Stimulated activated naive CD8-positive, alpha-beta T cell treated with anti-CD3 and anti-CD28 coated beads, Interleukin-15, amount 100 ng/mL, for 72 hours (primary cell): Measurements from ENCODE around the gene DGKH.

Experiments
- ATAC-seq: fragments of 150-1000 bp; cut with Tn5 transposase; 2 replicates; pipeline ENCODE4 v1.10.0; 2021; ENCODE audit warnings: mild to moderate bottlenecking, moderate library complexity
- DNase-seq, 2 donors: peaks; one replicate each; pipeline ENCODE4 v3.0.0; 2021 to 2022
- H3K27ac Mint-ChIP-seq, 2 donors: one replicate each; pipeline ENCODE4 v1.8.0; 2022; ENCODE audit warnings: mild to moderate bottlenecking in 2 of 2, mixed read lengths in 2 of 2, moderate library complexity in 2 of 2
- H3K27me3 Mint-ChIP-seq: one replicate; pipeline ENCODE4 v1.8.0; 2022; ENCODE audit warnings: mixed read lengths
- H3K4me1 Mint-ChIP-seq: one replicate; pipeline ENCODE4 v1.8.0; 2022; ENCODE audit warnings: mild to moderate bottlenecking, mixed read lengths
- H3K4me3 Mint-ChIP-seq, 2 donors: one replicate each; pipeline ENCODE4 v1.8.0; 2022; ENCODE audit warnings: mild to moderate bottlenecking in 2 of 2, mixed read lengths in 2 of 2, moderate library complexity in 1 of 2
- H3K9me3 Mint-ChIP-seq, 2 donors: one replicate each; pipeline ENCODE4 v1.8.0; 2022; ENCODE audit warnings: mixed read lengths in 2 of 2

Gene DGKH

DNA sequence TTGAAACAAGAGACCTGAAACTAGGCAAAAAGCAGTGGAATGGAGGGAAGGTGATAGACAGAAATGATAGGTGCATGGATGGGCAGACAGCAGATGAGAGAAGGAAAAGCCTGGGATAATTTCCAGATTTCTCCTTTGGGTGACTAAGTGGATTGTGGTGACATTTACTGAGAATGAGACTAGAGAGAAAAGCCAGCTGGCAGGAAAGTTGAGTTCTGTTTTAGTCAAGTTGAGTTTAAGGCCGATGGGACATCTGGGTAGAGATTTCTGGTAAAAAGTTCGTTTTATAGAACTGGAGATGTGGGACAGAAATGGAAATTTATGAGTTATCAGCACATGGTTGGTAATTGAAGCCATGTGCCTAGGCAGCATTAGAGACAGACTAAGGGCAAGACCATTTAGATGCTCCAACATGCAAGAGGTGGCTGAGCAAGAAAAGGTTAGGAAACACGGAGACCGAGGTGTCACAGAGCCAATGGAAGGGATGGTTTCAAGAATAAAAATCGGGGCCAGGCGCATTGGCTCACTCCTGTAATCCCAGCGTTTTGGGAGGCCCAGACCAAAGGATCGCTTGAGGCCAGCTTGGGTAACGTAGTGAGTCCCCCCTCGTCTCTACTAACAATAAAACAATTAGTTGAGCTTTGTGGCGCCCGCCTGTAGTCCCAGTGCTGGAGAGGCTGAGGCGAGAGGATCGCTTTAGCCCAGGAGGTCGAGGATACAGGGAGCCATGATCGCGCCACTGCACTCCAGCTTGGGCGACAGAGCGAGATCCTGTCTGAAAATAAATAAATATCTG, 9.6 kb upstream of the DGKH start:
- Mint-ChIP-seq H3K9me3 (peaks cover 15 to 16% of the 10 kb centered on the region in 2 donors), H3K4me3 (peak overlapping the region; percentile 86 to 90), H3K27me3 (no peaks in the 10 kb centered on the region), H3K4me1 (peaks cover 26% of the 10 kb centered on the region), H3K27ac (no peak overlapping the region)
- DNase-seq (no peak), ATAC-seq (no peak)

- peaks cover 15 to 16% of the 10 kb centered on the region in 2 donors for H3K9me3 Mint-ChIP-seq
- H3K27ac Mint-ChIP-seq, result peak overlapping the region; percentile 38 to 94
- DNase-seq (peak in 1 of 2 donors; percentile 13), ATAC-seq (peak; percentile 22)
- H3K27me3 Mint-ChIP-seq, result no peaks in the 10 kb centered on the region
- H3K4me3 Mint-ChIP-seq, result peak overlapping the region; percentile 86 to 90
- H3K4me1 Mint-ChIP-seq, result peaks cover 26% of the 10 kb centered on the region
Measured at GRCh38 chr13:42039457-42039945, 8.9 kb upstream of the DGKH start.

GRCh38 chr13:42039946-42040729, 8.3 kb upstream of the DGKH start:
- Mint-ChIP-seq H3K9me3 (peaks cover 10 to 12% of the 10 kb centered on the region in 2 donors), H3K27me3 (no peaks in the 10 kb centered on the region), H3K27ac (peak overlapping the region; percentile 38 to 94), H3K4me1 (peaks cover 26% of the 10 kb centered on the region), H3K4me3 (peak overlapping the region; percentile 86 to 90)
- peak; percentile 84 for ATAC-seq
- DNase-seq, result peak; percentile 82 to 83

DNA sequence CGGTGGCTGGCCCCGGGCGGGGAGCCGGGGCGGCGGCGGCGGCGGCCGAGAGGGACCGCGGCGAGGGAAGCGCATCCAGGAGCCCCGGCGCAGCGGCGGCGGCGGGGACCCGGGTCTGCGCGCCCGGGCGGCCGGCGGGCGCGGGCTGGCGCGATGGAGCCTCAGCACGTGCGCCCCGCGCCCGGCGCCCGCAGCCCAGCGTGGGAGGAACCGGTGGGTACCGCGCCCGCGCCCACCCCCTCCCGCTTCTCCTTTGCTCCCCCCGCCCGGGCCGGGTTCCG, 7.8 kb upstream of the DGKH start:
- peaks cover 7% of the 10 kb centered on the region in 2 donors for H3K9me3 Mint-ChIP-seq
- peaks cover 26% of the 10 kb centered on the region for H3K4me1 Mint-ChIP-seq
- H3K27me3 Mint-ChIP-seq, result no peaks in the 10 kb centered on the region
- peak overlapping the region; percentile 79 to 90 for H3K4me3 Mint-ChIP-seq
- ATAC-seq, result no peak
- H3K27ac Mint-ChIP-seq, result no peak overlapping the region
- DNase-seq, result no peak

- peak; percentile 45 to 54 for DNase-seq
- Mint-ChIP-seq H3K4me3 (peak overlapping the region; percentile 79 to 90), H3K4me1 (peaks cover 29% of the 10 kb centered on the region), H3K27ac (peak overlapping the region; percentile 47 to 88), H3K9me3 (peaks cover 2 to 3% of the 10 kb centered on the region in 2 donors), H3K27me3 (no peaks in the 10 kb centered on the region)
- peak; percentile 44 for ATAC-seq
Measured at GRCh38 chr13:42041011-42041683, 7.3 kb upstream of the DGKH start.

DNA sequence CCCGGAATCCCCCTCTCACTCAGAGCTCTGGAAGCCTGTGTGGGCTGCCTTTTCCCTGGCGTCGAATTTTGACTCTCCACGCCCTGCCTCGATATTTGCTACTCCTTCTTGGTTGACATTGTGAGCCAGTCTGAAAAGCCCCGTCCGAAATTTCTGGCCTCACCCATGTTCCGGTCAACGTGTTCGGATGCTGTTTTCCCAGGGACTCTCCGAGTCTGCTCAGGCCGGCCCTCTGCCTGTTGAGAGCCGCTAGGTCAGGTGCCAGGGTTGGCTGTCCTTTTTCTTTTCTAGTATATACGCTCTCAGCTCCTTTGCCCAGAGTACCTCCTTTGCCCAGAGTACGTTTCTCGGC, 6.8 kb upstream of the DGKH start:
- Mint-ChIP-seq H3K27me3 (no peaks in the 10 kb centered on the region), H3K4me3 (peak overlapping the region; percentile 79 to 90), H3K4me1 (peaks cover 31% of the 10 kb centered on the region), H3K9me3 (no peaks in the 10 kb centered on the region), H3K27ac (peak overlapping the region in 1 of 2 donors; percentile 88)
- no peak for DNase-seq
- ATAC-seq, result no peak

DNA sequence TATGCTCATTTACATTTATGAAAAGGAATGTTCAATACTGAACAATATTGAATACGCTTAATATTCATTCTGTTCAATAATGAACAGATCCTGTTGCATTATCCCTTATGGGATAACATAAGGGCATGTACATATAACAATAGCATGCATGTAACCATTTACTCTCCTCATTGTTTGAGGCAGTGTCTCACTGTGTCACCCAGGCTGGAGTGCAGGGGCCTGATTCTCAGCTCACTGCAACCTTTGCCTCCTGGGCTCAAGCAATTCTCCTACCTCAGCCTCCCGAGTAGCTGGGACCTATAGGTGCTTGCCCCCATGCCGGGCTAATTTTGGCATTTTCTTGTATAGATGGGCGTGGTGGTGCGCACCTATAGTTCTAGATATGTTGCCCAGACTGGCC, 4.8 kb upstream of the DGKH start:
- Mint-ChIP-seq H3K4me1 (peaks cover 40% of the 10 kb centered on the region), H3K27ac (no peak overlapping the region), H3K27me3 (no peaks in the 10 kb centered on the region), H3K4me3 (no peak overlapping the region), H3K9me3 (no peaks in the 10 kb centered on the region)
- DNase-seq (no peak), ATAC-seq (no peak)

- ATAC-seq (no peak), DNase-seq (no peak)
- H3K4me1 Mint-ChIP-seq, result peaks cover 35% of the 10 kb centered on the region
- no peak overlapping the region for H3K27ac Mint-ChIP-seq
- H3K9me3 Mint-ChIP-seq, result no peaks in the 10 kb centered on the region
- no peak overlapping the region for H3K4me3 Mint-ChIP-seq
- no peaks in the 10 kb centered on the region for H3K27me3 Mint-ChIP-seq
Measured at GRCh38 chr13:42046448-42046847, 2.0 kb upstream of the DGKH start.

GRCh38 chr13:42047561-42048341, 697 bp upstream of the DGKH start:
- peaks cover 34% of the 10 kb centered on the region for H3K4me1 Mint-ChIP-seq
- H3K4me3 Mint-ChIP-seq, result peak overlapping the region; percentile 93 to 95
- ATAC-seq, result peak; percentile 71
- H3K27ac Mint-ChIP-seq, result peak overlapping the region; percentile 1 to 91
- no peaks in the 10 kb centered on the region for H3K27me3 Mint-ChIP-seq
- no peaks in the 10 kb centered on the region for H3K9me3 Mint-ChIP-seq
- peak; percentile 29 to 52 for DNase-seq

DNA sequence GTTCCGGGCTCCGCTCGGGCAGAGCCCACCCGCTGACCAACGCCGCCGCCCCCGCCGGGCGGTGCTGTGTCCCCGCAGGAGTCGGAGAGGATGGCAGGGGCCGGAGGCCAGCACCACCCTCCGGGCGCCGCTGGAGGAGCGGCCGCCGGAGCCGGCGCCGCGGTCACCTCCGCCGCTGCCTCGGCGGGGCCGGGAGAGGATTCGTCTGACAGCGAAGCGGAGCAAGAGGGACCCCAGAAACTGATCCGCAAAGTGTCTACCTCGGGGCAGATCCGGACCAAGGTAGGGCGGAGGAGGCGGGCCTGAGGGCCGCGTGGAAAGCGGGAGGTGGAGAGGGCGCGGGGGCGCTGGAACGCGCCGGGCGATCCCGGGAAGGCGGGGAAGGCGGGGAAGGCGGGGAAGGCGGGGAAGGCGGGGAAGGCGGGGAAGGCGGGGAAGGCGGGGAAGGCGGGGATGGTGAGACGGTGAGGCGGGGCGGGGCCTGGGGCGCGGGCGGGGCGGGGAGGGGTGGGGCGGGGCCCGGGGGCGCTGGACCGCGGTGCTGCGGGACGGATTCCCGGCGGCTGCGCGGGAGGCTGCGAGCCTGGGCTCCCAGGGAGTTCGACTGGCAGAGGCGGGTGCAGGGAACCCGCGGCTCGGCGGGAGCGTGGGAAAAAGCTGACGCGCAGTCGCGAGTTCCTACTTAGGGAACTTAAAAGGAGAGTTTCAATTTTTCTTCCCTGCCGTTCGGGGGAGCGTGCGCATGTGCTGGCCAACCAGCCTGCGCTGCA, 421 bp downstream of the DGKH start:
- H3K4me1 Mint-ChIP-seq, result peaks cover 34% of the 10 kb centered on the region
- no peaks in the 10 kb centered on the region for H3K27me3 Mint-ChIP-seq
- peak; percentile 56 to 69 for DNase-seq
- H3K4me3 Mint-ChIP-seq, result peak overlapping the region; percentile 93 to 95
- ATAC-seq, result peak; percentile 77
- H3K27ac Mint-ChIP-seq, result peak overlapping the region; percentile 61 to 74
- no peaks in the 10 kb centered on the region for H3K9me3 Mint-ChIP-seq

DNA sequence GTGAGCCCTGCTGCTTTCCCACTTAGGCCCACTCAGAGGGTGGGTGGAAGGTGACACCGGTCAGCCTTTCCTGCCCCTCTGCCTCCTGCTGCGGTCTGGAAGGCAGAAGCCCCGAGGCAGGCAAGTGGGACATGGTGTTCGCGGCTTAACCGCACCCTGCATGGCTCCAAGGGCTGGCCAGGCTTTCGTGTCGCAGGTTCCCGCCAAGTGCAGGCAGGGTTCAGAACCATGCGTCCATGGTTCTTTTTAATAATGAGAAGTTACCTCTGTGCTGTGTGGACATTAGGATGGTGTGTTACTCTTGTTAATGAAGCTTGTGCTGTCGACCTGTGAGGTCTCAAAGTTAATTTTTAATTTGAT, 986 bp downstream of the DGKH start:
- DNase-seq (no peak), ATAC-seq (peak; percentile 42)
- Mint-ChIP-seq H3K9me3 (no peaks in the 10 kb centered on the region), H3K4me1 (peaks cover 34% of the 10 kb centered on the region), H3K27ac (no peak overlapping the region), H3K27me3 (no peaks in the 10 kb centered on the region), H3K4me3 (peak overlapping the region; percentile 77 to 95)

GRCh38 chr13:42054798-42055499, 6.5 kb downstream of the DGKH start:
- Mint-ChIP-seq H3K27ac (no peak overlapping the region), H3K27me3 (no peaks in the 10 kb centered on the region), H3K4me1 (peaks cover 40% of the 10 kb centered on the region), H3K4me3 (no peak overlapping the region), H3K9me3 (peaks cover 0 to 5% of the 10 kb centered on the region in 2 donors)
- ATAC-seq (no peak), DNase-seq (no peak)

DNA sequence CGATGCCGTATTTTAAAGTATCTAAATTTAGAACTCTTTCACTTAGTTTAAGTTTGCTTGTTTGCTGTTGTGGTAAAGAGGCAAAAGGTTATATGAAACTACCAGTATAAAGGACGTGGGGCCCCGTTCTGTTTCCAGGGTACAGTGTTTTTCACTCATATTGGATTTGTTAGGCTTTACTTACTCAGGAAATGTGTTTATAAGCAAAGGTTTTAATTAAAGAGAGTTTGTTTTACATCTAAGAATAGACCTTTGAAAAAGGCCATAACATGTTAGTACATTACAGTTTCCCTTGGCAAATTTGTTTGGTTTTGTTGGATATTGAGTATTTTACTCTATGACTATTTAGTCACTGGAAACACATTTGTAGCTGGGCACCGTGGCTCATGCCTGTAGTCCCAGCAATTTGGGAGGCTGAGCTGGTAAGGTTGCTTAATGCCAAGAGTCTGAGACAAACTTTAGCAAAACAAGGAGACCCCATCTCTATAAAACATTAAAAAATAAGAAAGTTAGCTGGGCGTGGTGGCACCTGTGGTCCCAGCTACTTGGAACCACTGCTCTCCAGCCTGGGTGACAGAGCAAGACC, 7.1 kb downstream of the DGKH start:
- Mint-ChIP-seq H3K27ac (peak overlapping the region in 1 of 2 donors; percentile 89), H3K4me3 (peak overlapping the region in 1 of 2 donors; percentile 15), H3K27me3 (no peaks in the 10 kb centered on the region), H3K9me3 (peaks cover 0 to 5% of the 10 kb centered on the region in 2 donors), H3K4me1 (peaks cover 39% of the 10 kb centered on the region)
- no peak for ATAC-seq
- no peak for DNase-seq

DNA sequence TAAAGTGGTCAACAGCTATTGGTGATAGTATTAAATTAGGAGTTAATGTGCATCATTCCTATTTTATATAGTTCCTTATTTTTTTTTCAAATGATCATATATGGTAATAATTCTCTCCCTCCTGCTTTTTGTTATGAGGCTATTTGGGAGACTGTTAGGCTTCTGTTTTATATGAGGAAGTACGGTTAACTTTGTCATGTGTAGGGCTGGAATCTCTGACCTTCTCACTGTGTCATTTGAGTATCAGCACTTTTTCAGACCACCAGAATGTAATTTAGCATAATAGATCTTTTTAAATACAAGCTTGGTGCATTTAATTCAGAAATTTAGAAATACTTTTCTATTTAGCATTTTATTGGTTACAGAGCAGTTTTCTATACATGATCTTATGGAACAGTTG, 7.7 kb downstream of the DGKH start:
- no peak overlapping the region for H3K4me3 Mint-ChIP-seq
- H3K27me3 Mint-ChIP-seq, result no peaks in the 10 kb centered on the region
- no peak overlapping the region for H3K27ac Mint-ChIP-seq
- H3K9me3 Mint-ChIP-seq, result peaks cover 0 to 5% of the 10 kb centered on the region in 2 donors
- ATAC-seq (no peak), DNase-seq (no peak)
- peaks cover 33% of the 10 kb centered on the region for H3K4me1 Mint-ChIP-seq
